Progenitor cell of endocrine pancreas (in vitro differentiated cells): ENCODE measurements around the gene ABLIM3. TPM values are rescaled to one million over a fixed set of nuclear protein-coding genes. Genes with fewer than 3 reads are reported as not detected.

Experiments
- DNase-seq: peaks from one replicate; pipeline ENCODE4 v3.0.0; 2021; ENCODE audit warnings: low spot score; ENCODE audit not compliant: unreplicated experiment
- H3K27ac Mint-ChIP-seq: 2 replicates; pipeline ENCODE4 v1.8.0; 2021; ENCODE audit warnings: mild to moderate bottlenecking, moderate library complexity, mixed read lengths
- H3K27me3 Mint-ChIP-seq: 2 replicates; pipeline ENCODE4 v1.8.0; 2021; ENCODE audit warnings: mixed read lengths
- H3K36me3 Mint-ChIP-seq: 2 replicates; pipeline ENCODE4 v1.8.0; 2022; ENCODE audit warnings: mixed read lengths; ENCODE audit not compliant: insufficient read depth
- H3K4me1 Mint-ChIP-seq: 2 replicates; pipeline ENCODE4 v1.8.0; 2021; ENCODE audit warnings: low read depth, mixed read lengths
- H3K4me3 Mint-ChIP-seq: 2 replicates; pipeline ENCODE4 v1.8.0; 2021; ENCODE audit warnings: low read depth, mild to moderate bottlenecking, moderate library complexity, mixed read lengths
- H3K9me3 Mint-ChIP-seq: 2 replicates; pipeline ENCODE4 v1.8.0; 2021; ENCODE audit warnings: low read depth, mixed read lengths
- CTCF ChIP-seq: fragments of 200-600 bp; sonication (generic); IDR thresholded peaks from one replicate; pipeline ENCODE4 v1.5.0; 2021; ENCODE audit warnings: antibody characterized with exemption, mild to moderate bottlenecking; ENCODE audit not compliant: unreplicated experiment
- total RNA-seq: library from RNA; stranded (reverse); gene quantifications from 2 replicates; pipeline ENCODE4 v1.2.1, GENCODE V29; 2021

Gene ABLIM3
- total RNA-seq, 1 donor from 2014 or later: 0.48 TPM

GRCh38 chr5:149224282-149224681, 83.0 kb downstream of the ABLIM3 start:
- DNase-seq: no peak
- no peak for TF ChIP-seq CTCF
- Mint-ChIP-seq H3K36me3 (no peaks in the 10 kb centered on the region), H3K27ac (no peak overlapping the region), H3K4me1 (peaks cover 7% of the 10 kb centered on the region), H3K27me3 (peaks cover 5% of the 10 kb centered on the region), H3K4me3 (no peak overlapping the region), H3K9me3 (no peaks in the 10 kb centered on the region)

DNA sequence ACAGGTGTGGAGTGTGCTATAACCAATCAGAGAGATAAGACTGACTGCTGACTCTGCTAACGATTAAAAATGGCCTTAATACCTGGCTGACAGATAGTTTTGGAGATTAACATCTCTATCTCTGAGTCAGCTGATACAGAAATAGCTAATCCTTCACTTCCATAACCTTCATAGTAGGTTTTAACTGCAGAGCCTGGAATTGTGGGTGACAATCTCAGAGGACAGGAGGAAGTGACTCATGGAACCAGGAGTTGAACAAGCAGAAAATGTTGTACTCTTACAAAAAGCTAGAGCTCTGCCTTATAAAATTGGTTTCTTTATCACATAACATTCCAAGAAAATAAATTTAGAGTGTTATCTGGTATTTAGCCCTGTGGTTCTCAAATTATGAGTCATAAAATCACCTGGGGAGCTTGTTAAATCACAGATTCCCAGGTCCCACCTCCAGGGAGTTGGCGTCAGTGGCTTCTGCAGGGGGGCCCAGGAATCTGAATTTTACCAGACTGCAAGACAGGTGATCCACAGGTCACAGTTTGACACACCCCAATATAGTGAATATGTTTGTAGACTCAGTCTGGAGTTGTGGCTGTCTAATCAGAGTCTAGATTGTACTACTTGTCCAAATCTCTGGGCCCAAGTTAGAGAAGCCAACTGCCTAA, 86.0 kb downstream of the ABLIM3 start:
- H3K4me1 Mint-ChIP-seq: no peaks in the 10 kb centered on the region
- DNase-seq: no peak
- no peak overlapping the region for H3K27ac Mint-ChIP-seq
- no peaks in the 10 kb centered on the region for H3K9me3 Mint-ChIP-seq
- H3K27me3 Mint-ChIP-seq: peaks cover 6% of the 10 kb centered on the region
- no peak for TF ChIP-seq CTCF
- no peaks in the 10 kb centered on the region for H3K36me3 Mint-ChIP-seq
- no peak overlapping the region for H3K4me3 Mint-ChIP-seq

- TF ChIP-seq CTCF: peak; percentile 60
- no peak for DNase-seq
- peaks cover 15% of the 10 kb centered on the region for H3K27me3 Mint-ChIP-seq
- H3K27ac Mint-ChIP-seq: no peak overlapping the region
- H3K36me3 Mint-ChIP-seq: no peaks in the 10 kb centered on the region
- H3K9me3 Mint-ChIP-seq: no peaks in the 10 kb centered on the region
- no peak overlapping the region for H3K4me3 Mint-ChIP-seq
- H3K4me1 Mint-ChIP-seq: no peaks in the 10 kb centered on the region
These were observed 87.5 kb downstream of the ABLIM3 start for GRCh38 chr5:149228618-149229297.

GRCh38 chr5:149229298-149229937, 88.1 kb downstream of the ABLIM3 start:
- H3K27me3 Mint-ChIP-seq: peaks cover 19% of the 10 kb centered on the region
- H3K27ac Mint-ChIP-seq: no peak overlapping the region
- H3K4me3 Mint-ChIP-seq: no peak overlapping the region
- no peak for TF ChIP-seq CTCF
- no peak for DNase-seq
- H3K4me1 Mint-ChIP-seq: no peaks in the 10 kb centered on the region
- no peaks in the 10 kb centered on the region for H3K9me3 Mint-ChIP-seq
- no peaks in the 10 kb centered on the region for H3K36me3 Mint-ChIP-seq

DNA sequence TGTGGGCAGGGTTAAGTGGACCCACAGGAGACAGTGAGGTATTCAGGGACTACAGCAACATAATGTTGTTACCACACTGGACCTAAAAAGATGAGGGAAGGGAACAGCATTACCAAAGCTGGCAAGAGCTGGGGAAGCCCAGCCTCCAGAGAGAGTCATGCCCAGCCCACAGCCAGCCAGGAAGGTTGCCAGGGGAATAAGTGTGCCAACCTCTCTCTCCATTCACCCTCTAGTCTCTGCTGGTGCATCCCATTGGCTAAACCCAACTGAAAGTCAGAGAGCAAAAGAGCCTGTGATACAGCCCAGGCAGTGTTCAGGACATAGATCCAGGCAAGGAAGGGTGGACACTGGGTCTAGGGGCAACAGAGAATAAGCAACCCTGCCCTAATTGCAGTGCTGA, 94.5 kb downstream of the ABLIM3 start:
- H3K36me3 Mint-ChIP-seq: no peaks in the 10 kb centered on the region
- no peaks in the 10 kb centered on the region for H3K4me1 Mint-ChIP-seq
- no peak for TF ChIP-seq CTCF
- no peak overlapping the region for H3K4me3 Mint-ChIP-seq
- no peak overlapping the region for H3K27ac Mint-ChIP-seq
- H3K9me3 Mint-ChIP-seq: no peaks in the 10 kb centered on the region
- DNase-seq: no peak
- H3K27me3 Mint-ChIP-seq: peaks cover 47% of the 10 kb centered on the region
